Measurements from ENCODE around the gene NUMBL.

GRCh38 chr19:40700083-40700482 is 9.6 kb upstream of the NUMBL start:
- TF ChIP-seq ZFP36 (IDR thresholded peaks at IDR 0.05; ENCODE audit: low read depth, low read length, partially characterized antibody): no peak
- no peak for TF ChIP-seq FOXP4 (CRISPR knock-in tag; IDR thresholded peaks at IDR 0.05; ENCODE audit: borderline replicate concordance)
- TF ChIP-seq RFX5 (IDR thresholded peaks at IDR 0.05; ENCODE audit: low read depth, low read length): no peak
- TF ChIP-seq PML (IDR thresholded peaks at IDR 0.05; ENCODE audit: low read length): no peak
- no peak for TF ChIP-seq NR2C2 (CRISPR knock-in tag; IDR thresholded peaks at IDR 0.05)
- TF ChIP-seq NR2C2 (tag; IDR thresholded peaks at IDR 0.05): no peak
- TF ChIP-seq SRSF9 (IDR thresholded peaks at IDR 0.05; ENCODE audit: borderline replicate concordance, low read depth, low read length): no peak
- TF ChIP-seq ATF3 (IDR thresholded peaks at IDR 0.05): no peak
- no peak for TF ChIP-seq ATF3 (CRISPR knock-in tag; conservative IDR thresholded peaks at IDR 0.05)
- TF ChIP-seq BRCA1 (IDR thresholded peaks at IDR 0.05): no peak
- TF ChIP-seq BRCA1 (CRISPR knock-in tag; IDR thresholded peaks at IDR 0.05): no peak
- TF ChIP-seq GABPA (tag; conservative IDR thresholded peaks at IDR 0.05; ENCODE audit: low read depth): no peak
- TF ChIP-seq CREM (IDR thresholded peaks at IDR 0.05; ENCODE audit: low read depth): no peak
- TF ChIP-seq U2AF1 (optimal IDR thresholded peaks at IDR 0.05; ENCODE audit: low read depth, low read length): no peak
- TF ChIP-seq IRF9 (tag; IDR thresholded peaks at IDR 0.05): no peak

All from K562 (cell line).